Stimulated activated naive CD8-positive, alpha-beta T cell treated with anti-CD3 and anti-CD28 coated beads, Interleukin-15, Interleukin-2, amounts not matched to agents 100 ng/mL and 50 ng/mL, for 24 hours (primary cell): ENCODE measurements around the gene SPTLC2.

Source experiments
- H3K27ac Mint-ChIP-seq: one replicate; pipeline ENCODE4 v1.8.0; 2021; ENCODE audit warnings: mild to moderate bottlenecking, mixed read lengths
- H3K27me3 Mint-ChIP-seq: one replicate; pipeline ENCODE4 v1.8.0; 2021; ENCODE audit warnings: mixed read lengths
- H3K36me3 Mint-ChIP-seq: one replicate; pipeline ENCODE4 v1.8.0; 2021; ENCODE audit warnings: low read depth, mixed read lengths
- H3K4me1 Mint-ChIP-seq: one replicate; pipeline ENCODE4 v1.8.0; 2021; ENCODE audit warnings: low read depth, mixed read lengths
- H3K4me3 Mint-ChIP-seq: one replicate; pipeline ENCODE4 v1.8.0; 2021; ENCODE audit warnings: mild to moderate bottlenecking, mixed read lengths
- H3K9me3 Mint-ChIP-seq: one replicate; pipeline ENCODE4 v1.8.0; 2021; ENCODE audit warnings: mixed read lengths

The SPTLC2 gene

GRCh38 chr14:77584809-77585208, 31.6 kb downstream of the SPTLC2 start:
- H3K27ac Mint-ChIP-seq, result no peak overlapping the region

GRCh38 chr14:77583657-77584056, 32.8 kb downstream of the SPTLC2 start:
- Mint-ChIP-seq H3K9me3 (no peaks in the 10 kb centered on the region), H3K27ac (no peak overlapping the region), H3K36me3 (peaks cover 16% of the 10 kb centered on the region), H3K4me1 (peaks cover 41% of the 10 kb centered on the region), H3K4me3 (no peak overlapping the region), H3K27me3 (no peaks in the 10 kb centered on the region)

More at GRCh38 chr14:77584809-77585208, 31.6 kb downstream of the SPTLC2 start:
- Mint-ChIP-seq H3K4me1 (peaks cover 46% of the 10 kb centered on the region), H3K4me3 (no peak overlapping the region), H3K9me3 (no peaks in the 10 kb centered on the region), H3K36me3 (peaks cover 7% of the 10 kb centered on the region), H3K27me3 (no peaks in the 10 kb centered on the region)

- peaks cover 32% of the 10 kb centered on the region for H3K4me1 Mint-ChIP-seq
- H3K27ac Mint-ChIP-seq, result no peak overlapping the region
- H3K4me3 Mint-ChIP-seq, result no peak overlapping the region
- no peaks in the 10 kb centered on the region for H3K27me3 Mint-ChIP-seq
- H3K9me3 Mint-ChIP-seq, result no peaks in the 10 kb centered on the region
- peaks cover 16% of the 10 kb centered on the region for H3K36me3 Mint-ChIP-seq
Observed at GRCh38 chr14:77582511-77582910, 33.9 kb downstream of the SPTLC2 start.

- no peaks in the 10 kb centered on the region for H3K27me3 Mint-ChIP-seq
- H3K4me1 Mint-ChIP-seq, result peaks cover 26% of the 10 kb centered on the region
- peak overlapping the region; percentile 20 for H3K4me3 Mint-ChIP-seq
- H3K27ac Mint-ChIP-seq, result no peak overlapping the region
- H3K9me3 Mint-ChIP-seq, result no peaks in the 10 kb centered on the region
- peaks cover 25% of the 10 kb centered on the region for H3K36me3 Mint-ChIP-seq
Observed at GRCh38 chr14:77580964-77581505, 35.4 kb downstream of the SPTLC2 start.

GRCh38 chr14:77580477-77580876, 36.0 kb downstream of the SPTLC2 start:
- Mint-ChIP-seq H3K4me3 (no peak overlapping the region), H3K9me3 (no peaks in the 10 kb centered on the region), H3K4me1 (peaks cover 26% of the 10 kb centered on the region), H3K27ac (no peak overlapping the region), H3K27me3 (no peaks in the 10 kb centered on the region), H3K36me3 (peaks cover 25% of the 10 kb centered on the region)

- Mint-ChIP-seq H3K27ac (no peak overlapping the region), H3K4me3 (no peak overlapping the region), H3K9me3 (no peaks in the 10 kb centered on the region)
Observed at GRCh38 chr14:77579780-77580179, 36.7 kb downstream of the SPTLC2 start.

GRCh38 chr14:77579065-77579464, 37.4 kb downstream of the SPTLC2 start:
- Mint-ChIP-seq H3K9me3 (no peaks in the 10 kb centered on the region), H3K4me1 (peaks cover 22% of the 10 kb centered on the region), H3K36me3 (peaks cover 33% of the 10 kb centered on the region), H3K4me3 (no peak overlapping the region), H3K27ac (no peak overlapping the region), H3K27me3 (no peaks in the 10 kb centered on the region)

More at GRCh38 chr14:77579780-77580179, 36.7 kb downstream of the SPTLC2 start:
- Mint-ChIP-seq H3K4me1 (peaks cover 26% of the 10 kb centered on the region), H3K27me3 (no peaks in the 10 kb centered on the region), H3K36me3 (peaks cover 26% of the 10 kb centered on the region)

GRCh38 chr14:77574446-77575115, 41.9 kb downstream of the SPTLC2 start:
- no peaks in the 10 kb centered on the region for H3K27me3 Mint-ChIP-seq
- no peak overlapping the region for H3K4me3 Mint-ChIP-seq
- no peaks in the 10 kb centered on the region for H3K9me3 Mint-ChIP-seq
- no peaks in the 10 kb centered on the region for H3K4me1 Mint-ChIP-seq
- H3K27ac Mint-ChIP-seq, result no peak overlapping the region
- peaks cover 44% of the 10 kb centered on the region for H3K36me3 Mint-ChIP-seq

GRCh38 chr14:77573964-77574363, 42.5 kb downstream of the SPTLC2 start:
- Mint-ChIP-seq H3K9me3 (no peaks in the 10 kb centered on the region), H3K27me3 (no peaks in the 10 kb centered on the region), H3K4me3 (no peak overlapping the region), H3K27ac (no peak overlapping the region), H3K36me3 (peaks cover 45% of the 10 kb centered on the region), H3K4me1 (no peaks in the 10 kb centered on the region)

- H3K27me3 Mint-ChIP-seq, result no peaks in the 10 kb centered on the region
- H3K27ac Mint-ChIP-seq, result no peak overlapping the region
- H3K4me3 Mint-ChIP-seq, result no peak overlapping the region
- H3K4me1 Mint-ChIP-seq, result peaks cover 3% of the 10 kb centered on the region
- no peaks in the 10 kb centered on the region for H3K9me3 Mint-ChIP-seq
- peaks cover 48% of the 10 kb centered on the region for H3K36me3 Mint-ChIP-seq
Observed at GRCh38 chr14:77570706-77571268, 45.6 kb downstream of the SPTLC2 start.

- no peak overlapping the region for H3K27ac Mint-ChIP-seq
- no peak overlapping the region for H3K4me3 Mint-ChIP-seq
- H3K4me1 Mint-ChIP-seq, result peaks cover 11% of the 10 kb centered on the region
- H3K27me3 Mint-ChIP-seq, result no peaks in the 10 kb centered on the region
- no peaks in the 10 kb centered on the region for H3K9me3 Mint-ChIP-seq
- peaks cover 55% of the 10 kb centered on the region for H3K36me3 Mint-ChIP-seq
Observed at GRCh38 chr14:77565994-77566305, 50.5 kb downstream of the SPTLC2 start.

GRCh38 chr14:77565289-77565993, 51.0 kb downstream of the SPTLC2 start:
- Mint-ChIP-seq H3K27me3 (no peaks in the 10 kb centered on the region), H3K4me3 (no peak overlapping the region), H3K9me3 (no peaks in the 10 kb centered on the region), H3K27ac (no peak overlapping the region), H3K36me3 (peaks cover 60% of the 10 kb centered on the region), H3K4me1 (peaks cover 11% of the 10 kb centered on the region)

GRCh38 chr14:77562681-77563080, 53.8 kb downstream of the SPTLC2 start:
- H3K27ac Mint-ChIP-seq, result no peak overlapping the region
- H3K4me1 Mint-ChIP-seq, result peaks cover 11% of the 10 kb centered on the region
- peaks cover 44% of the 10 kb centered on the region for H3K36me3 Mint-ChIP-seq
- no peak overlapping the region for H3K4me3 Mint-ChIP-seq
- no peaks in the 10 kb centered on the region for H3K27me3 Mint-ChIP-seq
- H3K9me3 Mint-ChIP-seq, result no peaks in the 10 kb centered on the region

- H3K9me3 Mint-ChIP-seq, result no peaks in the 10 kb centered on the region
- no peaks in the 10 kb centered on the region for H3K27me3 Mint-ChIP-seq
- peaks cover 42% of the 10 kb centered on the region for H3K36me3 Mint-ChIP-seq
- H3K4me3 Mint-ChIP-seq, result no peak overlapping the region
- peaks cover 11% of the 10 kb centered on the region for H3K4me1 Mint-ChIP-seq
- H3K27ac Mint-ChIP-seq, result no peak overlapping the region
Observed at GRCh38 chr14:77561881-77562280, 54.6 kb downstream of the SPTLC2 start.

- no peak overlapping the region for H3K4me3 Mint-ChIP-seq
- peaks cover 5% of the 10 kb centered on the region for H3K4me1 Mint-ChIP-seq
- peaks cover 54% of the 10 kb centered on the region for H3K36me3 Mint-ChIP-seq
- H3K27me3 Mint-ChIP-seq, result no peaks in the 10 kb centered on the region
- no peak overlapping the region for H3K27ac Mint-ChIP-seq
- H3K9me3 Mint-ChIP-seq, result no peaks in the 10 kb centered on the region
Observed at GRCh38 chr14:77559381-77559780, 57.1 kb downstream of the SPTLC2 start.
